HG03442 (cell line): Measurements from ENCODE around the gene RNF8.
"Not testable (repeated sequence)": the region's sequence is repeated elsewhere in the genome, so short reads cannot be mapped to it uniquely, and the experiment has no call there.

Experiments used
- ATAC-seq: cut with Tn5 transposase; IDR thresholded peaks from one replicate; pipeline ENCODE4 v1.9.1; 2021; ENCODE audit warnings: mild to moderate bottlenecking, moderate library complexity; ENCODE audit not compliant: unreplicated experiment

RNF8 gene

GRCh38 chr6:37321101-37321500, 32.7 kb upstream of the RNF8 start:
- ATAC-seq: no peak

GRCh38 chr6:37321516-37322415, 32.0 kb upstream of the RNF8 start:
- ATAC-seq: no peak

GRCh38 chr6:37323580-37323979, 30.2 kb upstream of the RNF8 start:
- no peak for ATAC-seq

- ATAC-seq: no peak
These were observed 29.4 kb upstream of the RNF8 start for GRCh38 chr6:37324131-37325033.

- ATAC-seq: not testable (repeated sequence)
These were observed 23.4 kb upstream of the RNF8 start for GRCh38 chr6:37330345-37330744.

- ATAC-seq: no peak
These were observed 22.7 kb upstream of the RNF8 start for GRCh38 chr6:37331047-37331446.

- ATAC-seq: no peak
These were observed 20.9 kb upstream of the RNF8 start for GRCh38 chr6:37332894-37333293.

GRCh38 chr6:37334047-37334446, 19.7 kb upstream of the RNF8 start:
- no peak for ATAC-seq

GRCh38 chr6:37338317-37338716, 15.5 kb upstream of the RNF8 start:
- ATAC-seq: not testable (repeated sequence)

- ATAC-seq: no peak
These were observed 15.0 kb upstream of the RNF8 start for GRCh38 chr6:37338745-37339255.

GRCh38 chr6:37339741-37340638, 13.8 kb upstream of the RNF8 start:
- ATAC-seq: no peak

- ATAC-seq: no peak
These were observed 13.2 kb upstream of the RNF8 start for GRCh38 chr6:37340639-37340943.

- no peak for ATAC-seq
These were observed 10.5 kb upstream of the RNF8 start for GRCh38 chr6:37343248-37343647.

- no peak for ATAC-seq
These were observed 9.5 kb upstream of the RNF8 start for GRCh38 chr6:37344308-37344707.

- ATAC-seq: not testable (repeated sequence)
These were observed 8.0 kb upstream of the RNF8 start for GRCh38 chr6:37345804-37346203.

GRCh38 chr6:37347177-37347576, 6.6 kb upstream of the RNF8 start:
- ATAC-seq: no peak

GRCh38 chr6:37347670-37348111, 6.1 kb upstream of the RNF8 start:
- no peak for ATAC-seq

GRCh38 chr6:37351027-37351426, 2.8 kb upstream of the RNF8 start:
- no peak for ATAC-seq

GRCh38 chr6:37352384-37352783, 1.4 kb upstream of the RNF8 start:
- no peak for ATAC-seq

GRCh38 chr6:37354526-37355384, 972 bp downstream of the RNF8 start:
- ATAC-seq: no peak
